Mucosa of gallbladder (tissue), 1 donor: ENCODE measurements around the gene PNMA8A. TPM values are rescaled to one million over a fixed set of nuclear protein-coding genes. Genes with fewer than 3 reads are reported as not detected.

Experiments used
- DNase-seq: peaks from one replicate; pipeline ENCODE4 v3.0.0-alpha.2; 2020; ENCODE audit warnings: low spot score
- total RNA-seq: library from RNA; stranded (reverse); gene quantifications from one replicate; pipeline ENCODE4 v1.2.1, GENCODE V29; 2021
- donor health status: DM: no; HTN: no; CAD: no.

PNMA8A gene
- total RNA-seq, 1 donor from 2014 or later: 9.6 TPM

DNA sequence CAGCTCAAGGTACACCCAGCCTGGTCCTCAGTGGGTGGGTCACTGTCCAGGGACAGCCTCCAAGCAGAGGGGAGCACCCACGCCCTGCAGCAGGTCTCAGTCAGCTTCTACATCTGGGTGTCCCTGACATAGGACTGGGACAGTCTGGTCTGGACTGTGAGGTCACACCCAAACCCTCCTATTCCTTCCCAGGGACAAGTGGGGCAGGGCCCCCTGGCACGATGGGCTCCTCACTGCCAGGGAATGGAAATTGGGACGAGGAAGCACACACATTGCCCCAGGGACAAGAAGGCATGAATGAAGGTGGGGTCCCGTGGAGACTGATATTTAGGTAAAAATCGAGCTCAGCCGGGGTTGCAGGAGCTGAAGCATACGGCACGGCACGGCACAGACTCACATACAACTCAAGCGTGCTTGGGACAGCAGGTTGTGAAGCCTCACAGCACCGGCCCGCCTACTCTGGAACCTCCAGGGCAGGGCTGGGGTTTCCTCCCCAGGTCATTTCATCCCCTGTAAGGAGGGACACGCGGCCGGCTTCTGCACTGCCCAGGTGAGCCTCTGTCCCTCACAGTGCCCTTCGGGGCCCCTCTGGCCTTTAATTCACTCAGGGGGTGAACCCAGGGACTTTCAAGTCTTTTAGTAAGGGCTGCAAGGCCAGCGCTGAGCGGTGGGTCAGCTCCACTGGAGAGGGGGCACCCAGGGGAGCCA is 20.8 kb upstream of the PNMA8A start:
- DNase-seq: no peak

DNA sequence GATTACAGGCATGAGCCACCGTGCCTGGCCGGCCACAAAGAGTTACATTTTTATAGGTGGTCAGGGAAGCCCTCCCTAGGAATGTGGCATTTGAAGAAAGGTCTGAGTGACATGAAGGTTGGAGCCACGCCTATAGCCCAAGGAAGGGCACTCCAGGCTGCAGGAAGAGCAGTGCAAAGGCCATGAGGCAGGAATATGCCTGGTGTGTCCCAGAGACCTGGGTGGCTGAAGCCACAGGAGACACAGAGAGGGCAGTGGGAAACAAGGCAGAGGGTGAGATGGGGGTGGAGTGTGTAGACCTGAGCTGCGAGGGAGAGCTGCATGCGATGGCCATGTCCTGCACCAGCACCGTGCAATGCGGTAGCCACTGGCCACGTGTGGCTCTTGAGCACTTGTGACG is 19.4 kb upstream of the PNMA8A start:
- no peak for DNase-seq

DNA sequence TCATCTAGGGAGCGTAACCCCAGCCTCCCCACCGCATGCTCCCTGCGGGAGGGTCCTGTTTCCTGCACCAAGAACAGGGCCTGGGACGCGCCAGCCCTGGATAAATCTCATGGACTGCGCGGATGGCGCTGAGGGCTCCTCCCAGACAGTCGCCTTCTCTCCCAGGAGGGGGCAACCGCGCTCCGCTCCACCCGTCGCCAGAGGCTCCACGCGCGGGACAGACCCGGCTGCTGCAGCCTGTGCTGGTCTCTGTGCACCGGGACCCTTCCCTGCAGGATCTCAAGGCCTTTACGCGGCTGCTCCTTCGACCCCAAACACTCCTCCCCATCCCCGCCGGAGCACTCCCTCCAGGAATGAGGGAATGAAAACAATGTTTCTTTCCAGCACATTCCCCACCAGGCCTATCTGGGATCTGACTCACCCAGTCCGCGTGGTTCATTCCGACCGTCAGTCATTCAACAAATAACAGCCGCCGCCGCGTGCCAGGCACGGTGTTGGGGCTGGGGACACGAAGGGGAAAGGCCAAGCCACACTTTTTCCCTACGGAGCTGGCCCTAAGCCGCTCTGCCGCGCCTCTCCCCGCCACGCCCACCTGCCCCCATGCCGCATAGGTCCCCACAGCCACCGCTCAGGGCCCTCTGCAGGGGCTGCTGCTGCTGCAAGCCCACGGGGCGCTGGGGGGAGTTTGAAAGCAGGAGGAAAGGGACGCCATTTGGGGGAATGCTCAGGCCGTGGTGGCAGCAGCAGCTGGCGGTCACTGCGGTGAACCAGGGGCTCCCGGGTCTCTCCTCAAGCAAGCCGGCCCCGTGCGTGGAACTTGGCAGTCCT is 18.3 kb upstream of the PNMA8A start:
- peak; percentile 60 for DNase-seq

DNA sequence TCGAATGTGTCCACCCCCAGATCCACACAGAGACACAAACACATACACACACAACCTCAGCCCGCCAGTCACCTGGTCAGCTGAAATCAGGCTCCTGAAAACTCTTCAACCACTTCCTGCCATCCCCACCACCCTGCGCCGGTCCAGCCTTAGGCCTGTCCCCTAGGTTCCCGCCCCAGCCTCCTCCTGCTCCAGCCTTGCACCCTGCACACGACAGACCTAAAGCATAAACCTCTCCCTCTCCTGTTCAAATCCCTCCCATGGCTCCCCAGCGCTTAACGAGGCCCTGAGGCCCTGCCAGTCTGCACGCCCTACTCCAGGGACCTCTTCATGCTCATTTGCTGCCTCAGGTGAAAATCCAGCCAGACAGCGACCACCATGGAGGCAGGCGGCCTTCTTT is 17.2 kb upstream of the PNMA8A start:
- no peak for DNase-seq

DNA sequence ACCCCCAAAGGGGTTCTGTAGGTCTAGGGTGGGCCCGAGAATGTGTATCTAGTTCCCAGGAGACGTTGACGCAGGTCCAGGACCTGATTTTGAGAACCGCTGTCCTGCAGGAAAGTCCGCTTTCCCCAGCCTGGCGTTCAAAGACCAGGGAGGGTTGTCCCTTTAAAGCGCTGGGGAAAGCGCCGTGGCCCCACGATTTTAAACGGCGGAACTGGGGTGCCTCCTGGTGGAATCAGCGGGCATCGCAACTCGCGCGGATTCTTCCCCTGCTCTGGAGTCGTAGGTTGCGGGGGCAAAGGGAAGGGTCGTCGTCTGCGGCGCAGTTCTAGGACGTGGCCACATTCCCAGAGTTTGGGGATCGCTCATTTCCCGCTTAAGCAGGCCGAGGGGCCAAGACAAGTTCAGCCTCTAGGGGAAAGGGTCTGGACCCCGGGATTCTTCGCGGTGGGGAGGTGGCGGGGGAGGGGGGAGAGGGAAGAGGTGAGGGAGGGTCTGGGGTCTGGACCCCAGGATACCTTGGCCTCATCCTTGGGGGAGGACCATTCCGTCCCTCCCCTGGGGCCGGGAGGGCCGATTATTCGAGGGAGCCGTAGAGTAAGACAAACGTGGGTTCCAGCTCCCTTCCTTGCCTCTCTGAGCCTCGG is 16.6 kb upstream of the PNMA8A start:
- peak; percentile 79 for DNase-seq

DNA sequence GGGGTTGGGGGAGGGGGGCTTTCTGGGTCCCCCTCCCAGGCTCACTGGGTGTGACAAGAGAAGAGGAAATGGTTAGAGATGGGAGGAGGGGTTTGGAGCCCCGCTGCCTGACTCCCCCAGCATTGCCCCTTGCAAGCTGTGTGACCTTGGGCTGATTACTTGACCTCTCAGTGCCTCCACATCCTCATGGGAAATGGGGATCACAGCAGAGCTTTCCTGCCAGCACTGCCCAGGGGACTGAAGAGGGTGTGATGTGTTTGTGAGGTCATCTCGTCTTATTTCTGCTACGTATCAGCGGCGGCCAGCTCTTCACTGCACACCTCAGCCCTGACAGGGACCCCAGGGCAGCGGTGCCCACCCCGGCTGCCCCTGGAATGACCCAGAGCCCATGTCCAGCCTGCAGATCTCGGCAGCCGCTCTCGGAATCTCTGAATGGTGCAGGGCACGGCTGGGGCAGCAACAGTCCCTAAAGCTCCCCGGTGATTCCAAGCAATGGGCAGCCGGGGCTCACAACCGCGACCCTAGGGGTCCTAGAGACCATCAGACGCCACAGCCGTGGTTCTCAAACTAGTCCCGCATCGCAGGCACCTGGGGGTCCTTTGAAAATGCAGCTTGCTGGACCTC is 15.9 kb upstream of the PNMA8A start:
- DNase-seq: no peak

DNA sequence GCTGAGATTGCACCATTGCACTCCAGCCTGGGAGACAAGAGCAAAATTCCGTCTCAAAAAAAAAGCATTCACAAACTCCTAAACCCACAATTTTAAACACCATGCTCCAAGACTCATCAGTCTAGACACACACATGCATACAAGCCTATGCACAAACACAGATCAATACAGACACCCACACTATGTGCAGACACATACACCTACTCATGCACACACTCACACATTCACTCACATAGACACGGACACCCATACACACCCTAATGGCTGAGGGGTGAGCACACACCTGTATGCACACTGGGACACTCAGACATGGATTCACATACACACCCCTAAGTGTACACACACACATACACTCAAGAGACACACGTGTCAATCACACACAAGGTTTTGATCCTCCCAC is 15.0 kb upstream of the PNMA8A start:
- DNase-seq: no peak

DNA sequence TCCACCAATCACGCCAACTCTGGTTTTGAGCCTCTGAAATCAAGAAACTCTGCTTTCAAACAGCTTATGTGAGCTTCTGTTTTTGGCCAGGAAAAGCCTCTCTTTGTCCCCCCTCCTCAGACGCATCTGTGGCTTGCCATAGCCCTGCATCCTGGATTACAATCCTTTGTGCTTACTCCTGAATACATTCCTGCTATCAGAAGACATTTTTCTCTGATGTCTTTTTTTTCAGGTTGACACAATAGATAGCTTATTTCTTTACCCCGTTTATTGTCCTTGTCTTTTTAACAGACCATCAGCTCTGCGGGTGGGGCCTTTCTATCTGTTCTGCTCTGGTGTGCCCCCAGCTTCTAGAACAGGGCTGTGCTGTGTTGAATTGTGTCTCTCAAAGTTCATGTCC is 13.3 kb upstream of the PNMA8A start:
- DNase-seq: no peak

DNA sequence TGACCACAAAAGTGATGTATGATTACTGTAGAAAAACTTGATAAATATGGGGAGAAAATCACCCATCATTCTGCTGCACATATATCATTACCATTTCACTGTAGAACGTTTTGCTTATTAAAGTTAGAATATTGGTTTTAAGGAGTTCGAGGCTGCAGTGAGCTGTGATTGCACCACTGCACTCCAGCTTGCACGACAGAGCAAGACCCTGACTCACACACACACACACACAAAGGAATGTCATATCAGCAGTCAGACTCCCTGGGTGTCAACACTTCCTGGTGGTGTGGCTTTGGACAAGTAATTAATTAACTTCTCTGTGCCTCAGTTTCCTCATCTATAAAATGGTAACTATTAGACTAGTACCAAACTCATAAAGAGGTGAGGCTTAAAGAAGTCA is 11.3 kb upstream of the PNMA8A start:
- DNase-seq: no peak

DNA sequence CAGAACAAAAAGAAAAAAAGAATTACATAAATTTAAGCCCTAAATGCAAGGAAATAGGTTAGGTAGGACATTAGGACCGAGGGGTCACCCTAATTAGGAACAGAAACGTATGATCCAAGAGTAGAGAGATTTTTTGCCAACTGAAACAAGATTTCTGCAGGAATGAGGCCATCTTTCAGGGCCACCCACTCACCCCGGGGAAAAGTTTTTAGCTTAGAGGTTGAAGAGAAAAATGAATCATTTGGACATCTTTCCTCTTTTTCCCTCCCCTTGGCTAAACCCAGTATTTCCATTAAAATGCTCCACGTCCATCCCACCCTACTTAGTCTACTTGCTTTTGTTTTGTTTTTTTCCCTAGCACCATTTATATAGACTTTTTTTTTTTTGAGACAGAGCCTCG is 10.6 kb upstream of the PNMA8A start:
- DNase-seq: no peak

DNA sequence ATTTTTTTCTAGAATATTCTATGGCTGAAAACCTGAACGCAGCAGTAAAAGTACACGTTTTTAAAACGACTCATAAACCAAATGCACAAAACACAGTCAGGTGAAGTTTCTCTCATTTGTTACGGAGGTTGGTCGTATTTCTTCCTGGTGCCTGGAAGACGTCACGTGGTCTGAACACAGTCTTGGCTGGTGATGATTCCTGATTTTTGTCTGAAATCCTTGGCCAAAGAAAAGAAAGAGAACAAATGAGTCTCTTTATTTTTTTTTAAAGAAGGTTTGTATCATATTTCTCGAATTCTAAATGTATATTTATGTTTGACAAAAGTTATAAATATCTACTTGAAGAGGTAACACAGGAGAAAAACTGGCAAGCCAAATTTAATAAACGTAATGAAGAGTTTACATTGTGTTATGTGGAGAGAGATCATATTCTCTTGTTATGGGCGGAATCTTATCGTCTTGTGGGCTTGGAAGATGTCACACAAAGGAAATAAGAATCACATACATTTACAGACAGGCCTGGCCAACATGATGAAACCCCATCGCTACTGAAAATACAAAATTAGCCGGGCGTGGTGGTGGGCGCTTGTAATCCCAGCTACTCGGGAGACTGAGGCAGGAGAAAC is 10.0 kb upstream of the PNMA8A start:
- DNase-seq: no peak

DNA sequence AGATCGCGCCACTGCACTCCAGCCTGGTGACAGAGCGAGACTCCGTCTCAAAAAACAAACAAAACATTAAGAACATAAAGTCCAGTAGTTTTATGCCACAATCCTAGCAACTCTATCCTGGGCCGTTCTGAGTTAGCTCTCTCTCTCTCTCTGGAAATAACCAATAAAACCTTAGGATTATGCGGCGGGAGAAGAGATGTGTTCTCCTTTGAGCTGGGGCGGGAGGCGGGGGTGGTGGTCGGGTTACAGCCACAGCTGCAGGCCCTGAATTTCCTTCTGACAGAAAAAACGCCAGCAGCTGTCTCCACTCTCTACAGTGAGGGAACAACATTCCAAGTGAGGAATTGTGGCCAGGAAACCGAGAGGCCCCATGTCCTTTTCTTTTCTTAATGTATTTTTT is 9.1 kb upstream of the PNMA8A start:
- DNase-seq: peak; percentile 36

DNA sequence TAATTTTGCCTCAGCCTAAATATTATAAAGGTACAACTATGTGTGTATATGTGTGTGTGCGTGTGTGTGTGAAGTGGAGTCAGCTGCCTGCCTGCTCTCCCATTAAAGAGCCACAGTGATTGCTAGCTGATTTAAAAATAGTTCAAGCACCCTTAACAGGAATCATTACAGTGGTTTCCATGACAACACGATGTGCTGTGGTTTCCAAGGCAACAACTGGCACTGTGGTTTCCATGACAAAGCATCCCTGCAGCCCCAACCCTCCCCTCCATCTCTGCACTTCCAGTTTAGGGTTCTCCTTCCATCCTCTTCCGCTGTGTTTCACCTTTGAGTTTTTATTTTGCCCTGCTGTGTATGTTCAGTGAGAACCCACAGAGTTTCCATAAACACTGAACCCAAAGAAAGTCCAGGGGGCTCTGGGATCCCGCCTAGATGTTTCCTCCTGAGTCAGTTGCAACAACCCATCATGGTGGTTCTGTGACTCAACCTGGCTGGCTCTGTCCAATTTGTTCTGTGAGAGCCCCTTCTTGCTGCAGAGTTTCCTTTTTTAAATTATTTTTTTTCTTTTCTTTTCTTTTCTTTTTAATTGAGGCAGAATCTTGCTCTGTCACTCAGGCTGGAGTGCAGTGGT is 7.1 kb upstream of the PNMA8A start:
- DNase-seq: no peak

DNA sequence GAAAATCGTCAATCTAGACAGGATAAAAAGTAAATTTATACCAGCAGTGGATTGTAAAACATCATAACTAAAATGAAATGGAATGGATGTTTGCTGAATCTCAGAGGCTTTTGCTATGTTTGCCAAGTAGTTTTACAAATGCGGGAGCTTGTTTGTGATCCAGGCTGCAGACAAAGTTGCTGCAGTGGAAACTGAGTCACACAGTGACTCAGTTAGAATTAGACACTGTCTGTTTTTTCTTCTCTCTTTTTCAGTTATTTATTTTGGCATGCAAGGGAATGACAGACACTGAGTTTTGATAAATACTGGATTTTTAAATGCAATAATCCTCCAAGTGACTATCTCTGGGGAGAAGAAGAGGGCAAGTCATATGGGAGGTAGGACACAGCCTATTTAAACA is 4.6 kb upstream of the PNMA8A start:
- DNase-seq: no peak

DNA sequence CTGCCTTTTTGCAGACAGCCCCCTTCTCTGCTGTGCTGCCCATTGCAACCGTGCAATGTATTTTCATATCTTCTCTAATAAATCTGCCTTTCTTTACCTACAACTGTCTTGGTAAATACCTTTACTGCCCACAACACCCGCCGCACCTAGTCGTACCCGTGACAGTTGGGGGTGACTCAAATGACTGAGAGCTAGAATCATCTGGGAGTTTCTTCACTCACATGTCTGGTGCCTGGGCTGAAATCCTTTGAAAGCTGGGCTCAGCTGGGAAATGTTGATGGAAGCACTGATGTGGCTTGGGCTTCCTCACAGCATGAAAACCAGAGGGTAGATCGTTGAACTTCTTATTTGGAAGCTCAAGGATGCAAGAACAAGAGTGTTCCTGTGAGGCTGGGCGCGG is 2.8 kb upstream of the PNMA8A start:
- DNase-seq: no peak

DNA sequence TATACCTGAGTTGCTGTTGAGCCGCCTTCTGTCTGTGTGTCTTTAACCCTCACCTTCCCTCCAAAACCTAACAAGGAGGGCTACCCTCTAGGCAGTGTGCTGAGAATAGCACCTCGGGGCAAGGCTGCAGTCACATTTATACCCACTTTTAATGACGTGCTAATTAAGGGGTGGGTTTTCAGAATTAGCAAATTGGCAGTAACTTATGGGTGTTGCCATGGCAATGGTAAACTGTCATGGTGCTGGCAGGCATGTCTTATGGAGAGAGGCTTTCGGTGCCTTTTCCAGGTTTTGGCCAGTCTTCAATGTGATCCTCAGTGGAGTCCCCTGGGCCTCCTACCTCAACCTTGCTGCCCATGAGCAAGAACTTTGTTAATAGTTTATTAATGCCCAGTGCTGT is 1.2 kb upstream of the PNMA8A start:
- no peak for DNase-seq

DNA sequence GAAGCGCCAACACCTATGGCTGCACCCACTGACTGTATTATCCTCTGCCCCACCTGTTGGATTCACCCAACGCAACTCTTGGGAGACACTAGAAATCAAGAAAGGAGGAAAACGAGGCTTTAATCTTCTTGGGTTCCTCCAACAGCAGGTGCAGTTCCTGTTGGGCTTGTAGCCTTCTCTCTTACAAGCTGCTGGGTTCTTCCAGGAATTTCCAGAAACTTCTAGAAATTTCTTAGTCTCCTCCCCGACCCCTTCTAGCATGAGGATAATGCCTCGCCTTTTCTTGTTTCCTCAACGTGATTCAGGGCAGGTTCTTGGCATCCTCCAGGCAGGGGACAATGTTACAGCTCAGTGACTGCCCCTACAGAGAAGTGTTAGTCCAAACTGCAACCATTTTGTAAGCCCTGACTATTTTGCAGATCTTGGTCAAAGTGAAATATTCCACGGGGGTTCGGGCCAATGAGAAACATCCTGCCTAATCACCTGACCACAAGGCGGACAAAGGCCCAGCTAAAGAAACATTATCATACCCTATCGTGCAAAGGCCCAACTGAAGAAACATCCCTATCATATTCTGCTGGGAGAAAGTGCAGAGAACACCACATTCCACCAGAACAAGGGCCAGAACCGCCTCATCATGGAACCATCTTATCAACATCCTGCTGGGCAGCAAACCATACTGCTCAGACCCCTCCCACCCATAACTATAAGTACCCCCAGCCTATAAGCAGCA is 614 bp upstream of the PNMA8A start:
- DNase-seq: no peak

DNA sequence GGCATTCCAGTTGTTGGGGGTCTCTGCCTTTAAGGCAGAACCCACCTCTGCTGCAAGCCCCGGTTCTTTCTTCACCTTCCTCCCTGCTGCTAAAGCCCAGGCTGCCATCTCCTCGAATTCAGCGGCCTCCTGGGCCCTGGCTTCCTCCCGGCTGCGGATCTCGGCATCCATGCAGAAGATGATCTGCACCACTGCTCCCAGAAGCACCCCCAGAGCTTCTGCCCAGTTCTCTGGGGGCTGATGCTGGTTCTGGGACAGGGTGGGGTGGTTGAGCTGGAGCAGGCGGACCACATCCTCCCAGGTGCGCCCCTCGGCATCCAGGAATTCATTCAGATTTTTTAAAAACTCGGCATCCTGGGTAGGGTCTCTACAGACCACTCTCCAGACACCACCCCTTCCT is 987 bp downstream of the PNMA8A start:
- DNase-seq: no peak

DNA sequence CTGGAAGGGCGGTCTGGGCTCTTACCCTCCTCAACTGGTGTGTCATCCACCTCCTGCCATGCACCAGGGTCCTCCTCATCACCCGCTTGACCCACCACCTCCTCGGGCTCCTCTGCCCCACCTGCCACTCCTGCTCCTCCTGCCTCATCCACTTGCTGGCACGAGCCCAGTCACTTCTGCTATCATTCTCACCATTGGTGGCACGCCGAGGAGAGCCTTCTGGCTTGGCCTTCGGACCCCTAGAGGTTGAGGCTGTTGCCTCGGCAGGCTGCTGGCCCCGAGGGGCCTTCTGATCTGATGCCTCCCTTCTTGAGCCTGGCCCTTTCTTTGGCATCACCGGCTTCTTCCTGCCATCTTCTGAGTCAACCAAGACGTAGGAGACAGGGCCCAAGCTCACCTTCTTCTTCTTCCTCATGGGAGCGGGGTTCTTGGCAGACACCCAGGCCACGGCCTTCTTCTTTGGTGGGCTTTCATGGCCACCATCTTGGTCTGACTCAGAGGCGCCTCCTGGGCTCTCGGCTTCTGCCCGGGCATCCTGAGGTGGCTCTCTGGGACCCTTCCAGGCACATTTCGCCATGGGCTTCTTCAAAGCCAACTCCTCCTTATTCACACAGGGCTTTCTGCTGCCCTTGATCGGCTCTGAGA is 1.7 kb downstream of the PNMA8A start:
- no peak for DNase-seq

DNA sequence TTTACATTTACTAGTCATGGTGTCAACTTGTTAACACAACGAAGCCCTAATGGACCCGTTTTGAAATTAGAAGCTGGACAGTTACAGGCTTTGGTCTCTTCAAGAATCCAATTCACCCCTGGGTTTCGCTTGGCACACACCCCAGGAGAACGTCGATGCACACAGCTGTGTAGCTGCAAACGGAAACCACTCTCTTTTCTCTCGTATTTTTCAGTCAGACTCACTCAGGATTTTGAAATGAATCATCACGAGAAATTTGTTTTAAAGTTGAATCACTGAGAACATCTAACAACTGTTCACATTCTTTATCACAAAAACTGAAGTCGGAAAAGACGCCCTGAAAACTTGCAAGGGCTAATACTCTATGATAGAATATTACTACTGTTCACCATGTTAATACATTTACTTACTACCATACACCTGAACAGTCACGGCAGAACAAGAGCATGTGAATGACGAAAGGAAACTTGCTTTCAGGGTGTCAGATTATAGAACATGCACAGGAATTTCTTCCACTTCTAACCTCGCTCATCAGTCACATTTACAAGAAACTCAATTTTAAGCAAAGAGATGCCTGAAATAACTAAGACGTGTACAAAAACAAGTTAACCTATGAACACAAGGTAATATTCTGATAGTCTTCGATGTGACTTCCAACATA is 4.7 kb downstream of the PNMA8A start:
- no peak for DNase-seq
